Spleen (tissue), 10 donors: Measurements from ENCODE around the gene ZCCHC4. TPM values are rescaled to one million over a fixed set of nuclear protein-coding genes. Genes with fewer than 3 reads are reported as not detected.

Experiments used
- polyA plus RNA-seq, 3 donors: library from polyadenylated mRNA; stranded (reverse); fragments of 200-250 nt; gene quantifications; one replicate each; pipeline ENCODE4 v1.2.1, GENCODE V29; 2013
- total RNA-seq, 7 donors: library from RNA; depleted of rRNA in 3 of 7; stranded (reverse); fragments of >200 nt in 3 of 7; fragmentation: NEBNext Ultra II Directional in 4 of 7; extraction: Animal tissue kit (Norgen Biotek cat#: 25700) in 4 of 7; gene quantifications; one replicate each; pipeline versions ENCODE4 v1.1.0 to v1.2.1, GENCODE V29; 2016 to 2021
- donor health status: healthy with polysubstance abuse.
- donor health status: DM: no; HTN: no; CAD: no; lungs with moderate emphysema.
- donor health status: DM: no; HTN: no; CAD: no.
- donor health status: Bipolar disorder and iron deficiency.
- donor health status: healthy.
- donor health status: DM: no; HTN: no; CAD: no.
- donor health status: DM: yes; HTN: yes; CAD: no.

The ZCCHC4 gene
- total and polyA plus RNA-seq, 10 donors, result 5.6 to 14.7 (median 12.1) TPM

Other genes starting within 250 kb of the ZCCHC4 start
- gene SEPSECS, start 152.3 kb upstream of the ZCCHC4 start, total RNA-seq, result 10 to 100 TPM in 6 of 7 donors, 1 to 10 TPM in 1; 9.1 to 15.2 (median 13.2) TPM
- 1 to 10 TPM; 4.8 to 7.6 (median 6.5) TPM for gene SEPSECS, start 152.3 kb upstream of the ZCCHC4 start, polyA plus RNA-seq
- gene PI4K2B, start 78.7 kb upstream of the ZCCHC4 start, total RNA-seq, result 10 to 100 TPM; 12.8 to 19.6 (median 17.4) TPM
- gene PI4K2B, start 78.7 kb upstream of the ZCCHC4 start, polyA plus RNA-seq, result 10 to 100 TPM in 1 of 3 donors, 1 to 10 TPM in 2; 6.1 to 13.3 (median 10.0) TPM
- gene ANAPC4, start 64.5 kb downstream of the ZCCHC4 start, total RNA-seq, result 10 to 100 TPM; 32.6 to 58.9 (median 44.0) TPM
- 10 to 100 TPM; 25.5 to 51.5 (median 32.1) TPM for gene ANAPC4, start 64.5 kb downstream of the ZCCHC4 start, polyA plus RNA-seq